ENCODE data around the gene RIN2.

RIN2 gene

GRCh38 chr20:19785173-19785982 lies 27.3 kb downstream of the RIN2 start:
- H3K36me3 ChIP-seq (ENCODE audit: control insufficient read depth in 2 of 2, insufficient read depth in 2 of 2, low read length in 2 of 2) = no peaks in the 10 kb centered on the region
- H3K4me1 ChIP-seq (ENCODE audit: control insufficient read depth, insufficient read depth, low read length) = peaks cover 16% of the 10 kb centered on the region
- H3K9ac ChIP-seq (ENCODE audit: low read length in 2 of 2) = no peak overlapping the region
- H3K4me3 ChIP-seq (ENCODE audit: low read length in 2 of 2) = peak overlapping the region in 1 of 2 donors; percentile 44
- no peak overlapping the region for H3K27ac ChIP-seq (ENCODE audit: low read length)
- H3K27me3 ChIP-seq (ENCODE audit: control insufficient read depth in 1 of 2, insufficient read depth in 2 of 2, low read length in 2 of 2) = no peaks in the 10 kb centered on the region
- no peaks in the 10 kb centered on the region for H3K9me3 ChIP-seq (ENCODE audit: control insufficient read depth in 2 of 2, low read length in 2 of 2)

- Histone ChIP-seq H3K4me3 (ENCODE audit: low read length in 2 of 2) (no peak overlapping the region), H3K4me1 (ENCODE audit: control insufficient read depth, insufficient read depth, low read length) (peaks cover 16% of the 10 kb centered on the region), H3K27me3 (ENCODE audit: control insufficient read depth in 1 of 2, insufficient read depth in 2 of 2, low read length in 2 of 2) (no peaks in the 10 kb centered on the region), H3K9me3 (ENCODE audit: control insufficient read depth in 2 of 2, low read length in 2 of 2) (no peaks in the 10 kb centered on the region), H3K27ac (ENCODE audit: low read length) (no peak overlapping the region), H3K36me3 (ENCODE audit: control insufficient read depth in 2 of 2, insufficient read depth in 2 of 2, low read length in 2 of 2) (no peaks in the 10 kb centered on the region), H3K9ac (ENCODE audit: low read length in 2 of 2) (no peak overlapping the region)
These were observed 27.9 kb downstream of the RIN2 start for GRCh38 chr20:19785983-19786285.

GRCh38 chr20:19786311-19786710 lies 28.3 kb downstream of the RIN2 start:
- Histone ChIP-seq H3K4me3 (ENCODE audit: low read length in 2 of 2) (peak overlapping the region in 1 of 2 donors; percentile 9), H3K27ac (ENCODE audit: low read length) (no peak overlapping the region), H3K36me3 (ENCODE audit: control insufficient read depth in 2 of 2, insufficient read depth in 2 of 2, low read length in 2 of 2) (no peaks in the 10 kb centered on the region), H3K9ac (ENCODE audit: low read length in 2 of 2) (no peak overlapping the region), H3K27me3 (ENCODE audit: control insufficient read depth in 1 of 2, insufficient read depth in 2 of 2, low read length in 2 of 2) (no peaks in the 10 kb centered on the region), H3K4me1 (ENCODE audit: control insufficient read depth, insufficient read depth, low read length) (peaks cover 16% of the 10 kb centered on the region), H3K9me3 (ENCODE audit: control insufficient read depth in 2 of 2, low read length in 2 of 2) (no peaks in the 10 kb centered on the region)

- Histone ChIP-seq H3K9me3 (ENCODE audit: control insufficient read depth in 2 of 2, low read length in 2 of 2) (no peaks in the 10 kb centered on the region), H3K27me3 (ENCODE audit: control insufficient read depth in 1 of 2, insufficient read depth in 2 of 2, low read length in 2 of 2) (no peaks in the 10 kb centered on the region), H3K27ac (ENCODE audit: low read length) (no peak overlapping the region), H3K4me3 (ENCODE audit: low read length in 2 of 2) (no peak overlapping the region), H3K36me3 (ENCODE audit: control insufficient read depth in 2 of 2, insufficient read depth in 2 of 2, low read length in 2 of 2) (no peaks in the 10 kb centered on the region), H3K4me1 (ENCODE audit: control insufficient read depth, insufficient read depth, low read length) (peaks cover 16% of the 10 kb centered on the region), H3K9ac (ENCODE audit: low read length in 2 of 2) (no peak overlapping the region)
These were observed 29.3 kb downstream of the RIN2 start for GRCh38 chr20:19787366-19787765.

GRCh38 chr20:19789009-19789408 lies 31.0 kb downstream of the RIN2 start:
- Histone ChIP-seq H3K9me3 (ENCODE audit: control insufficient read depth in 2 of 2, low read length in 2 of 2) (no peaks in the 10 kb centered on the region), H3K4me1 (ENCODE audit: control insufficient read depth, insufficient read depth, low read length) (peaks cover 14% of the 10 kb centered on the region), H3K4me3 (ENCODE audit: low read length in 2 of 2) (no peak overlapping the region), H3K36me3 (ENCODE audit: control insufficient read depth in 2 of 2, insufficient read depth in 2 of 2, low read length in 2 of 2) (no peaks in the 10 kb centered on the region), H3K27ac (ENCODE audit: low read length) (no peak overlapping the region), H3K27me3 (ENCODE audit: control insufficient read depth in 1 of 2, insufficient read depth in 2 of 2, low read length in 2 of 2) (no peaks in the 10 kb centered on the region), H3K9ac (ENCODE audit: low read length in 2 of 2) (no peak overlapping the region)

GRCh38 chr20:19789446-19789845 lies 31.4 kb downstream of the RIN2 start:
- H3K4me3 ChIP-seq (ENCODE audit: low read length in 2 of 2) = no peak overlapping the region
- no peaks in the 10 kb centered on the region for H3K27me3 ChIP-seq (ENCODE audit: control insufficient read depth in 1 of 2, insufficient read depth in 2 of 2, low read length in 2 of 2)
- no peak overlapping the region for H3K9ac ChIP-seq (ENCODE audit: low read length in 2 of 2)
- H3K36me3 ChIP-seq (ENCODE audit: control insufficient read depth in 2 of 2, insufficient read depth in 2 of 2, low read length in 2 of 2) = no peaks in the 10 kb centered on the region
- peaks cover 13% of the 10 kb centered on the region for H3K4me1 ChIP-seq (ENCODE audit: control insufficient read depth, insufficient read depth, low read length)
- H3K27ac ChIP-seq (ENCODE audit: low read length) = no peak overlapping the region
- no peaks in the 10 kb centered on the region for H3K9me3 ChIP-seq (ENCODE audit: control insufficient read depth in 2 of 2, low read length in 2 of 2)

GRCh38 chr20:19791887-19792286 lies 33.8 kb downstream of the RIN2 start:
- Histone ChIP-seq H3K4me3 (ENCODE audit: low read length in 2 of 2) (no peak overlapping the region), H3K9me3 (ENCODE audit: control insufficient read depth in 2 of 2, low read length in 2 of 2) (no peaks in the 10 kb centered on the region), H3K27me3 (ENCODE audit: control insufficient read depth in 1 of 2, insufficient read depth in 2 of 2, low read length in 2 of 2) (no peaks in the 10 kb centered on the region), H3K36me3 (ENCODE audit: control insufficient read depth in 2 of 2, insufficient read depth in 2 of 2, low read length in 2 of 2) (no peaks in the 10 kb centered on the region), H3K27ac (ENCODE audit: low read length) (no peak overlapping the region), H3K9ac (ENCODE audit: low read length in 2 of 2) (no peak overlapping the region), H3K4me1 (ENCODE audit: control insufficient read depth, insufficient read depth, low read length) (no peaks in the 10 kb centered on the region)

- Histone ChIP-seq H3K36me3 (ENCODE audit: control insufficient read depth in 2 of 2, insufficient read depth in 2 of 2, low read length in 2 of 2) (peaks cover 0 to 3% of the 10 kb centered on the region in 2 donors), H3K27me3 (ENCODE audit: control insufficient read depth in 1 of 2, insufficient read depth in 2 of 2, low read length in 2 of 2) (no peaks in the 10 kb centered on the region), H3K4me1 (ENCODE audit: control insufficient read depth, insufficient read depth, low read length) (no peaks in the 10 kb centered on the region), H3K4me3 (ENCODE audit: low read length in 2 of 2) (no peak overlapping the region), H3K9me3 (ENCODE audit: control insufficient read depth in 2 of 2, low read length in 2 of 2) (no peaks in the 10 kb centered on the region), H3K27ac (ENCODE audit: low read length) (no peak overlapping the region), H3K9ac (ENCODE audit: low read length in 2 of 2) (no peak overlapping the region)
These were observed 35.7 kb downstream of the RIN2 start for GRCh38 chr20:19793716-19794115.

GRCh38 chr20:19794941-19795340 lies 36.9 kb downstream of the RIN2 start:
- Histone ChIP-seq H3K4me1 (ENCODE audit: control insufficient read depth, insufficient read depth, low read length) (no peaks in the 10 kb centered on the region), H3K9ac (ENCODE audit: low read length in 2 of 2) (no peak overlapping the region), H3K36me3 (ENCODE audit: control insufficient read depth in 2 of 2, insufficient read depth in 2 of 2, low read length in 2 of 2) (peaks cover 6 to 7% of the 10 kb centered on the region in 2 donors), H3K4me3 (ENCODE audit: low read length in 2 of 2) (no peak overlapping the region), H3K27me3 (ENCODE audit: control insufficient read depth in 1 of 2, insufficient read depth in 2 of 2, low read length in 2 of 2) (no peaks in the 10 kb centered on the region), H3K9me3 (ENCODE audit: control insufficient read depth in 2 of 2, low read length in 2 of 2) (no peaks in the 10 kb centered on the region), H3K27ac (ENCODE audit: low read length) (no peak overlapping the region)

GRCh38 chr20:19799325-19799724 lies 41.3 kb downstream of the RIN2 start:
- Histone ChIP-seq H3K9ac (ENCODE audit: low read length in 2 of 2) (no peak overlapping the region), H3K9me3 (ENCODE audit: control insufficient read depth in 2 of 2, low read length in 2 of 2) (no peaks in the 10 kb centered on the region), H3K4me1 (ENCODE audit: control insufficient read depth, insufficient read depth, low read length) (no peaks in the 10 kb centered on the region), H3K27me3 (ENCODE audit: control insufficient read depth in 1 of 2, insufficient read depth in 2 of 2, low read length in 2 of 2) (no peaks in the 10 kb centered on the region), H3K36me3 (ENCODE audit: control insufficient read depth in 2 of 2, insufficient read depth in 2 of 2, low read length in 2 of 2) (peaks cover 12 to 26% of the 10 kb centered on the region in 2 donors), H3K4me3 (ENCODE audit: low read length in 2 of 2) (no peak overlapping the region), H3K27ac (ENCODE audit: low read length) (no peak overlapping the region)

- Histone ChIP-seq H3K9ac (ENCODE audit: low read length in 2 of 2) (no peak overlapping the region), H3K4me3 (ENCODE audit: low read length in 2 of 2) (no peak overlapping the region), H3K27me3 (ENCODE audit: control insufficient read depth in 1 of 2, insufficient read depth in 2 of 2, low read length in 2 of 2) (no peaks in the 10 kb centered on the region), H3K27ac (ENCODE audit: low read length) (no peak overlapping the region), H3K36me3 (ENCODE audit: control insufficient read depth in 2 of 2, insufficient read depth in 2 of 2, low read length in 2 of 2) (peaks cover 12 to 26% of the 10 kb centered on the region in 2 donors), H3K9me3 (ENCODE audit: control insufficient read depth in 2 of 2, low read length in 2 of 2) (no peaks in the 10 kb centered on the region), H3K4me1 (ENCODE audit: control insufficient read depth, insufficient read depth, low read length) (no peaks in the 10 kb centered on the region)
These were observed 44.0 kb downstream of the RIN2 start for GRCh38 chr20:19802099-19802491.

All from stomach smooth muscle (tissue), 2 donors.